Measurements from ENCODE around the gene PRR20C.
"Not testable (repeated sequence)": the region's sequence is repeated elsewhere in the genome, so short reads cannot be mapped to it uniquely, and the experiment has no call there.

PRR20C gene

GRCh38 chr13:57153761-57154160 is at the start of gene PRR20C:
Gene PRR20C, plus strand, starts transcription at chr13:57154061. Its CDS starts 387 bp downstream, at chr13:57154448.
- not testable (repeated sequence) for H3K4me3 Mint-ChIP-seq; H3K27ac Mint-ChIP-seq; H3K36me3 Mint-ChIP-seq (ENCODE audit: low read depth); H3K4me1 Mint-ChIP-seq (ENCODE audit: low read depth); H3K9me3 Mint-ChIP-seq; H3K27me3 Mint-ChIP-seq

GRCh38 chr13:57114945-57115344 is 38.9 kb upstream of the PRR20C start:
- Mint-ChIP-seq H3K27ac (no peak overlapping the region), H3K36me3 (ENCODE audit: low read depth) (no peaks in the 10 kb centered on the region)

GRCh38 chr13:57123681-57124080 is 30.2 kb upstream of the PRR20C start:
- Mint-ChIP-seq H3K27ac (no peak overlapping the region), H3K27me3 (no peaks in the 10 kb centered on the region), H3K4me1 (ENCODE audit: low read depth) (no peaks in the 10 kb centered on the region), H3K9me3 (peaks cover 3% of the 10 kb centered on the region), H3K4me3 (no peak overlapping the region), H3K36me3 (ENCODE audit: low read depth) (no peaks in the 10 kb centered on the region)

More at GRCh38 chr13:57114945-57115344, 38.9 kb upstream of the PRR20C start:
- no peaks in the 10 kb centered on the region for H3K4me1 Mint-ChIP-seq (ENCODE audit: low read depth)
- H3K27me3 Mint-ChIP-seq, result no peaks in the 10 kb centered on the region
- H3K4me3 Mint-ChIP-seq, result no peak overlapping the region
- H3K9me3 Mint-ChIP-seq, result peaks cover 28% of the 10 kb centered on the region

- Mint-ChIP-seq H3K9me3 (peaks cover 8% of the 10 kb centered on the region), H3K4me1 (ENCODE audit: low read depth) (no peaks in the 10 kb centered on the region), H3K4me3 (no peak overlapping the region), H3K36me3 (ENCODE audit: low read depth) (no peaks in the 10 kb centered on the region), H3K27ac (no peak overlapping the region), H3K27me3 (no peaks in the 10 kb centered on the region)
These were observed 25.0 kb upstream of the PRR20C start for GRCh38 chr13:57128909-57129308.

GRCh38 chr13:57136093-57136492 is 17.8 kb upstream of the PRR20C start:
- no peaks in the 10 kb centered on the region for H3K36me3 Mint-ChIP-seq (ENCODE audit: low read depth)
- no peaks in the 10 kb centered on the region for H3K27me3 Mint-ChIP-seq
- peaks cover 11% of the 10 kb centered on the region for H3K9me3 Mint-ChIP-seq
- no peak overlapping the region for H3K4me3 Mint-ChIP-seq
- no peak overlapping the region for H3K27ac Mint-ChIP-seq
- H3K4me1 Mint-ChIP-seq (ENCODE audit: low read depth), result no peaks in the 10 kb centered on the region

GRCh38 chr13:57137585-57137984 is 16.3 kb upstream of the PRR20C start:
- Mint-ChIP-seq H3K36me3 (ENCODE audit: low read depth) (no peaks in the 10 kb centered on the region), H3K27me3 (no peaks in the 10 kb centered on the region), H3K4me1 (ENCODE audit: low read depth) (no peaks in the 10 kb centered on the region), H3K4me3 (no peak overlapping the region), H3K27ac (no peak overlapping the region), H3K9me3 (peaks cover 4% of the 10 kb centered on the region)

- no peaks in the 10 kb centered on the region for H3K4me1 Mint-ChIP-seq (ENCODE audit: low read depth)
- peaks cover 4% of the 10 kb centered on the region for H3K9me3 Mint-ChIP-seq
- no peaks in the 10 kb centered on the region for H3K27me3 Mint-ChIP-seq
- no peak overlapping the region for H3K27ac Mint-ChIP-seq
- no peaks in the 10 kb centered on the region for H3K36me3 Mint-ChIP-seq (ENCODE audit: low read depth)
- H3K4me3 Mint-ChIP-seq, result no peak overlapping the region
These were observed 14.9 kb upstream of the PRR20C start for GRCh38 chr13:57138988-57139387.

GRCh38 chr13:57139781-57140180 is 14.1 kb upstream of the PRR20C start:
- not testable (repeated sequence) for H3K36me3 Mint-ChIP-seq (ENCODE audit: low read depth); H3K27me3 Mint-ChIP-seq; H3K4me1 Mint-ChIP-seq (ENCODE audit: low read depth); H3K27ac Mint-ChIP-seq; H3K9me3 Mint-ChIP-seq; H3K4me3 Mint-ChIP-seq

GRCh38 chr13:57140235-57140968 is 13.5 kb upstream of the PRR20C start, which contains the start of gene PRR20A:
Gene PRR20A, plus strand, starts transcription at chr13:57140918. Its CDS starts 387 bp downstream, at chr13:57141305.
- not testable (repeated sequence) for H3K27me3 Mint-ChIP-seq; H3K36me3 Mint-ChIP-seq (ENCODE audit: low read depth); H3K4me1 Mint-ChIP-seq (ENCODE audit: low read depth); H3K9me3 Mint-ChIP-seq; H3K27ac Mint-ChIP-seq; H3K4me3 Mint-ChIP-seq

GRCh38 chr13:57147188-57147587 is 6.7 kb upstream of the PRR20C start, which contains the start of gene PRR20B:
Gene PRR20B, plus strand, starts transcription at chr13:57147488. Its CDS starts 387 bp downstream, at chr13:57147875.
- not testable (repeated sequence) for H3K4me3 Mint-ChIP-seq; H3K9me3 Mint-ChIP-seq; H3K27ac Mint-ChIP-seq; H3K4me1 Mint-ChIP-seq (ENCODE audit: low read depth); H3K36me3 Mint-ChIP-seq (ENCODE audit: low read depth); H3K27me3 Mint-ChIP-seq

GRCh38 chr13:57148106-57148505 is 5.8 kb upstream of the PRR20C start:
- not testable (repeated sequence) for H3K9me3 Mint-ChIP-seq; H3K4me3 Mint-ChIP-seq; H3K36me3 Mint-ChIP-seq (ENCODE audit: low read depth); H3K27ac Mint-ChIP-seq; H3K27me3 Mint-ChIP-seq; H3K4me1 Mint-ChIP-seq (ENCODE audit: low read depth)

- not testable (repeated sequence) for H3K36me3 Mint-ChIP-seq (ENCODE audit: low read depth); H3K4me1 Mint-ChIP-seq (ENCODE audit: low read depth); H3K27me3 Mint-ChIP-seq; H3K9me3 Mint-ChIP-seq; H3K27ac Mint-ChIP-seq; H3K4me3 Mint-ChIP-seq
These were observed 6.5 kb downstream of the PRR20C start, which contains the start of gene PRR20D for GRCh38 chr13:57160332-57160731. Gene PRR20D, plus strand, starts transcription at chr13:57160632. Its CDS starts 387 bp downstream, at chr13:57161019.

- not testable (repeated sequence) for H3K4me3 Mint-ChIP-seq; H3K27me3 Mint-ChIP-seq; H3K36me3 Mint-ChIP-seq (ENCODE audit: low read depth); H3K27ac Mint-ChIP-seq; H3K9me3 Mint-ChIP-seq; H3K4me1 Mint-ChIP-seq (ENCODE audit: low read depth)
These were observed 13.0 kb downstream of the PRR20C start, which contains the start of gene PRR20E for GRCh38 chr13:57166897-57167296. Gene PRR20E, plus strand, starts transcription at chr13:57167197. Its CDS starts 387 bp downstream, at chr13:57167584.

GRCh38 chr13:57191667-57192066 is 37.8 kb downstream of the PRR20C start:
- no peaks in the 10 kb centered on the region for H3K36me3 Mint-ChIP-seq (ENCODE audit: low read depth)
- peaks cover 7% of the 10 kb centered on the region for H3K9me3 Mint-ChIP-seq
- no peaks in the 10 kb centered on the region for H3K27me3 Mint-ChIP-seq
- H3K27ac Mint-ChIP-seq, result no peak overlapping the region
- no peak overlapping the region for H3K4me3 Mint-ChIP-seq
- H3K4me1 Mint-ChIP-seq (ENCODE audit: low read depth), result no peaks in the 10 kb centered on the region

Measured in stimulated activated naive CD8-positive, alpha-beta T cell treated with anti-CD3 and anti-CD28 coated beads, Interleukin-15, Interleukin-2, amounts not matched to agents 100 ng/mL and 50 ng/mL, for 24 hours (primary cell).